GM18499 (cell line): Measurements from ENCODE around the gene MRPL14.
"Not testable (repeated sequence)": the region's sequence is repeated elsewhere in the genome, so short reads cannot be mapped to it uniquely, and the experiment has no call there.

ENCODE experiments used
- ATAC-seq: cut with Tn5 transposase; IDR thresholded peaks from one replicate; pipeline ENCODE4 v1.9.1; 2021; ENCODE audit warnings: moderate number of reproducible peaks; ENCODE audit not compliant: insufficient read depth, unreplicated experiment

Gene MRPL14

GRCh38 chr6:44104481-44105021, 22.7 kb downstream of the MRPL14 start:
- no peak for ATAC-seq

- ATAC-seq, result no peak
Measured at GRCh38 chr6:44102527-44102926, 24.7 kb downstream of the MRPL14 start.

- no peak for ATAC-seq
Measured at GRCh38 chr6:44101832-44102231, 25.4 kb downstream of the MRPL14 start.

- ATAC-seq, result no peak
Measured at GRCh38 chr6:44100088-44100550, 27.1 kb downstream of the MRPL14 start.

GRCh38 chr6:44099192-44099591, 28.1 kb downstream of the MRPL14 start:
- no peak for ATAC-seq

GRCh38 chr6:44097782-44098317, 29.4 kb downstream of the MRPL14 start:
- ATAC-seq, result no peak

GRCh38 chr6:44096612-44097011, 30.6 kb downstream of the MRPL14 start:
- no peak for ATAC-seq

- not testable (repeated sequence) for ATAC-seq
Measured at GRCh38 chr6:44095243-44095623, 32.0 kb downstream of the MRPL14 start.

GRCh38 chr6:44094403-44095242, 32.6 kb downstream of the MRPL14 start:
- no peak for ATAC-seq

- no peak for ATAC-seq
Measured at GRCh38 chr6:44093750-44094402, 33.4 kb downstream of the MRPL14 start.

- no peak for ATAC-seq
Measured at GRCh38 chr6:44093066-44093465, 34.2 kb downstream of the MRPL14 start.

GRCh38 chr6:44091981-44092884, 35.0 kb downstream of the MRPL14 start:
- ATAC-seq, result no peak

- ATAC-seq, result not testable (repeated sequence)
Measured at GRCh38 chr6:44091356-44091755, 35.9 kb downstream of the MRPL14 start.

- ATAC-seq, result no peak
Measured at GRCh38 chr6:44090465-44090864, 36.8 kb downstream of the MRPL14 start.

- no peak for ATAC-seq
Measured at GRCh38 chr6:44088827-44089590, 38.2 kb downstream of the MRPL14 start.

- no peak for ATAC-seq
Measured at GRCh38 chr6:44087623-44088022, 39.6 kb downstream of the MRPL14 start.

- no peak for ATAC-seq
Measured at GRCh38 chr6:44086931-44087574, 40.2 kb downstream of the MRPL14 start.

- no peak for ATAC-seq
Measured at GRCh38 chr6:44085219-44085618, 42.0 kb downstream of the MRPL14 start.
